SK-N-SH (cell line): ENCODE data around the gene NEUROD6. TPM values are rescaled to one million over a fixed set of nuclear protein-coding genes. Genes with fewer than 3 reads are reported as not detected.

Source experiments
- CTCF ChIA-PET: fragments of 300-600, 350-600 bp; formaldehyde crosslinking; extraction: SDS; loops from one replicate; lab custom pipeline; 2021; lab: Yijun Ruan, JAX
- POLR2A ChIA-PET: fragments of 350-600 bp; sonication (Branson Sonifier 250); formaldehyde crosslinking; extraction: SDS; loops from one replicate; lab custom pipeline; 2020; ENCODE audit warnings: antibody characterized with exemption, inconsistent platforms; lab: Yijun Ruan, JAX
- DNase-seq: peaks from one replicate; pipeline ENCODE4 v3.0.0; 2012
- H2AFZ ChIP-seq: fragments of 200-600 bp; sonication (generic); 2 replicates; pipeline ENCODE4 v1.8.1; 2016; ENCODE audit warnings: antibody characterized with exemption, mild to moderate bottlenecking, low read depth
- H3F3A ChIP-seq: fragments of 200-600 bp; sonication (generic); replicated peaks from 2 replicates; pipeline ENCODE3; 2016; ENCODE audit warnings: antibody characterized with exemption, mild to moderate bottlenecking; ENCODE audit not compliant: insufficient read depth
- H3K27ac ChIP-seq, 2 experiments: fragments of 200-500 bp in 1 of 2; fragments of 200-600 bp in 1 of 2; sonication (Bioruptor generic) in 1 of 2; sonication (generic), shearing (Covaris generic) in 1 of 2; 2 replicates each; pipeline versions ENCODE4 v1.5.1 to v1.6.1; 2014 to 2016; ENCODE audit warnings: low read depth in 2 of 2, inconsistent platforms in 1 of 2, low read length in 1 of 2, mild to moderate bottlenecking in 1 of 2, mixed read lengths in 1 of 2
- H3K27me3 ChIP-seq: fragments of 200-600 bp; sonication (generic), shearing (Covaris generic); 2 replicates; pipeline ENCODE4 v1.6.1; 2016; ENCODE audit warnings: mixed run types; ENCODE audit not compliant: insufficient read depth
- H3K36me3 ChIP-seq, 2 experiments: fragments of 200-500 bp in 1 of 2; fragments of 200-600 bp in 1 of 2; sonication (Bioruptor generic) in 1 of 2; sonication (generic) in 1 of 2; replicated peaks in 1 of 2; 2 replicates each; pipeline versions ENCODE3 to v1.5.1; 2014 to 2016; ENCODE audit warnings: low read length in 1 of 2, mild to moderate bottlenecking in 1 of 2; ENCODE audit not compliant: insufficient read depth in 2 of 2, control insufficient read depth in 1 of 2
- H3K4me1 ChIP-seq, 2 experiments: fragments of 200-500 bp in 1 of 2; fragments of 200-600 bp in 1 of 2; sonication (Bioruptor generic) in 1 of 2; sonication (generic), shearing (Covaris generic) in 1 of 2; 2 replicates each; pipeline versions ENCODE4 v1.5.1 to v1.6.1; 2014 to 2016; ENCODE audit warnings: low read depth in 1 of 2, low read length in 1 of 2, mixed run types in 1 of 2; ENCODE audit not compliant: insufficient read depth in 2 of 2, control insufficient read depth in 1 of 2
- H3K4me2 ChIP-seq: fragments of 200-600 bp; sonication (generic), shearing (Covaris generic); 2 replicates; pipeline ENCODE4 v1.6.1; 2017; ENCODE audit warnings: mixed run types
- H3K4me3 ChIP-seq, 2 experiments: fragments of 200-500 bp in 1 of 2; fragments of 200-600 bp in 1 of 2; sonication (Bioruptor generic) in 1 of 2; sonication (generic), shearing (Covaris generic) in 1 of 2; 2 replicates each; pipeline versions ENCODE4 v1.5.1 to v1.8.1; 2014 to 2016; ENCODE audit warnings: low read depth in 2 of 2, inconsistent platforms in 1 of 2, low read length in 1 of 2, mild to moderate bottlenecking in 1 of 2, mixed read lengths in 1 of 2, moderate library complexity in 1 of 2
- H3K79me2 ChIP-seq: fragments of 200-600 bp; sonication (generic); 2 replicates; pipeline ENCODE4 v1.8.1; 2017; ENCODE audit warnings: mild to moderate bottlenecking; ENCODE audit not compliant: insufficient read depth
- H3K9ac ChIP-seq: fragments of 200-600 bp; sonication (generic); 2 replicates; pipeline ENCODE4 v1.6.1; 2017; ENCODE audit warnings: mixed run types
- H3K9me2 ChIP-seq: fragments of 200-600 bp; sonication (generic); 2 replicates; pipeline ENCODE4 v1.6.1; 2017; ENCODE audit warnings: mixed run types
- H3K9me3 ChIP-seq: fragments of 200-600 bp; sonication (generic); 2 replicates; pipeline ENCODE4 v1.6.1; 2017; ENCODE audit warnings: mixed run types, mild to moderate bottlenecking, moderate library complexity
- H4K20me1 ChIP-seq: fragments of 200-600 bp; sonication (generic); 2 replicates; pipeline ENCODE4 v1.6.1; 2017; ENCODE audit warnings: mild to moderate bottlenecking, mixed run types; ENCODE audit not compliant: insufficient read depth
- CHD2 ChIP-seq: fragments of 150-350 bp; IDR thresholded peaks from 2 replicates; pipeline ENCODE4 v1.6.1; 2018; ENCODE audit warnings: low read length; ENCODE audit not compliant: partially characterized antibody
- ELF1 ChIP-seq: IDR thresholded peaks from 2 replicates; pipeline ENCODE4 v1.4.0; 2012
- FOXM1 ChIP-seq: IDR thresholded peaks from 2 replicates; pipeline ENCODE4 v1.4.0; 2012; ENCODE audit warnings: low read depth, mild to moderate bottlenecking
- JUND ChIP-seq: IDR thresholded peaks from 2 replicates; pipeline ENCODE4 v1.4.0; 2012
- MXI1 ChIP-seq: IDR thresholded peaks from 2 replicates; pipeline ENCODE4 v1.6.1; 2012; ENCODE audit warnings: mild to moderate bottlenecking, low read depth, low read length, improper control_type of control experiment
- NRF1 ChIP-seq: IDR thresholded peaks from 2 replicates; pipeline ENCODE4 v1.6.1; 2012; ENCODE audit warnings: low read depth, mild to moderate bottlenecking, low read length
- PBX3 ChIP-seq: IDR thresholded peaks from 2 replicates; pipeline ENCODE4; 2012
- RXRA ChIP-seq: IDR thresholded peaks from 2 replicates; pipeline ENCODE4 v1.4.0; 2012; ENCODE audit warnings: low read depth, mild to moderate bottlenecking, borderline replicate concordance
- SIN3A ChIP-seq: IDR thresholded peaks from 2 replicates; pipeline ENCODE4 v1.6.1; 2012; ENCODE audit warnings: low read depth, mild to moderate bottlenecking, low read length, moderate library complexity, borderline replicate concordance
- YY1 ChIP-seq: IDR thresholded peaks from 2 replicates; pipeline ENCODE4 v1.4.0; 2012; ENCODE audit warnings: low read depth, mild to moderate bottlenecking
- WGBS: methylation state at CpG from one replicate; pipeline ENCODE4 v1.1.6; 2017; ENCODE audit warnings: low lambda C conversion rate; 5-methylcytosine and 5-hydroxymethylcytosine counted together
- polyA plus RNA-seq, 3 experiments: library from polyadenylated mRNA; depleted of rRNA; stranded (reverse); fragments of >200 nt; gene quantifications; 2 replicates each; pipeline ENCODE4 v1.2.3, GENCODE V29; 2012
- TF ChIP-seq, protein P1 (sequence below): IDR thresholded peaks from 2 replicates; pipeline ENCODE4 v1.6.1; 2012; ENCODE audit warnings: mild to moderate bottlenecking, low read depth, low read length, moderate library complexity
- TF ChIP-seq, protein P2 (sequence below): fragments of 200-600 bp; sonication (generic); IDR thresholded peaks from 2 replicates; pipeline ENCODE4 v1.6.1; 2017; ENCODE audit warnings: antibody characterized with exemption, mild to moderate bottlenecking, moderate library complexity
- TF ChIP-seq, protein P3 (sequence below): fragments of 150-350 bp; IDR thresholded peaks from 2 replicates; pipeline ENCODE4 v1.6.1; 2016; ENCODE audit warnings: mild to moderate bottlenecking, low read depth, low read length

Gene NEUROD6
- not detected in 2 replicates for polyA plus RNA-seq (2012; rRNA removed)
- polyA plus RNA-seq (2012; cell fraction: cytosol; rRNA removed), result not detected in 2 replicates
- not detected in 2 replicates for polyA plus RNA-seq (2012; cell fraction: nucleus; rRNA removed)

DNA sequence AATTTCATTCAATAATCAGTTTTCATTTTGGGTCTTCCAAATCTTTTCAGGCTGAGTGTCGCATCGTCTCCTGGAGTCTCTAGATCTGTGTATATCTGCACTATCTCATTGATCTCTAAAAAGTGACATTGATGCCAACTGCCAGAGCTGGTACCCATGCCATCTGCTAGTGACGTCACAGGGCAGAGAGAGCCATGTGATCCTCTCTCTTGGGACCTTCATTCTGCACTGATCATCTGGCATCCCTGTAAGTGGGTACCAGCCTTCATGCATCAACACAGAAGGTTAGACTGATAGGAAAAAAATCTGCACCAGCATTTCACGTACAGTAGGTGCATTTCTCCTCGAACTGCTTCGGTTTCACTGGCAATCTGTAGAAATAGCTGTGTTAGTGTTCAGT, at the start of gene NEUROD6:
TSS of gene NEUROD6 (minus strand) at position 124 of the 400 bp plus-strand sequence. CDS start 1,458 bp downstream, outside the sequence.
- no peaks in the 10 kb centered on the region for H3K9me3 ChIP-seq
- CTCF ChIA-PET, result interaction anchor here (1.0 to 1.7 kb wide), 4 partner anchors 18 to 206 kb away, joined by 3 to 6 read pairs (median 4); no protein-coding TSS in a partner anchor
- H3K4me2 ChIP-seq, result no peak within 1 kb of the TSS
- no peaks in the 10 kb centered on the region for H3K36me3 ChIP-seq
- no peak within 1 kb of the TSS for H3K4me3 ChIP-seq
- 5% methylated on average over 6 of the region's 6 CpGs for WGBS
- no peaks in the 10 kb centered on the region for H3F3A ChIP-seq
- H4K20me1 ChIP-seq, result no peaks in the 10 kb centered on the region
- H3K79me2 ChIP-seq, result no peaks in the 10 kb centered on the region
- H3K4me1 ChIP-seq, result no peaks in the 10 kb centered on the region; a peak in 1 of 4 replicates
- peaks cover 29% of the 10 kb centered on the region for H3K27me3 ChIP-seq
- no peak for DNase-seq
- POLR2A ChIA-PET, result no interaction called here
- no peaks in the 10 kb centered on the region for H3K9me2 ChIP-seq
- H2AFZ ChIP-seq, result no peak within 1 kb of the TSS
- no peak within 1 kb of the TSS for H3K9ac ChIP-seq
- TF ChIP-seq SIN3A (no peak), NRF1 (no peak)
- TF ChIP-seq, protein P1, sequence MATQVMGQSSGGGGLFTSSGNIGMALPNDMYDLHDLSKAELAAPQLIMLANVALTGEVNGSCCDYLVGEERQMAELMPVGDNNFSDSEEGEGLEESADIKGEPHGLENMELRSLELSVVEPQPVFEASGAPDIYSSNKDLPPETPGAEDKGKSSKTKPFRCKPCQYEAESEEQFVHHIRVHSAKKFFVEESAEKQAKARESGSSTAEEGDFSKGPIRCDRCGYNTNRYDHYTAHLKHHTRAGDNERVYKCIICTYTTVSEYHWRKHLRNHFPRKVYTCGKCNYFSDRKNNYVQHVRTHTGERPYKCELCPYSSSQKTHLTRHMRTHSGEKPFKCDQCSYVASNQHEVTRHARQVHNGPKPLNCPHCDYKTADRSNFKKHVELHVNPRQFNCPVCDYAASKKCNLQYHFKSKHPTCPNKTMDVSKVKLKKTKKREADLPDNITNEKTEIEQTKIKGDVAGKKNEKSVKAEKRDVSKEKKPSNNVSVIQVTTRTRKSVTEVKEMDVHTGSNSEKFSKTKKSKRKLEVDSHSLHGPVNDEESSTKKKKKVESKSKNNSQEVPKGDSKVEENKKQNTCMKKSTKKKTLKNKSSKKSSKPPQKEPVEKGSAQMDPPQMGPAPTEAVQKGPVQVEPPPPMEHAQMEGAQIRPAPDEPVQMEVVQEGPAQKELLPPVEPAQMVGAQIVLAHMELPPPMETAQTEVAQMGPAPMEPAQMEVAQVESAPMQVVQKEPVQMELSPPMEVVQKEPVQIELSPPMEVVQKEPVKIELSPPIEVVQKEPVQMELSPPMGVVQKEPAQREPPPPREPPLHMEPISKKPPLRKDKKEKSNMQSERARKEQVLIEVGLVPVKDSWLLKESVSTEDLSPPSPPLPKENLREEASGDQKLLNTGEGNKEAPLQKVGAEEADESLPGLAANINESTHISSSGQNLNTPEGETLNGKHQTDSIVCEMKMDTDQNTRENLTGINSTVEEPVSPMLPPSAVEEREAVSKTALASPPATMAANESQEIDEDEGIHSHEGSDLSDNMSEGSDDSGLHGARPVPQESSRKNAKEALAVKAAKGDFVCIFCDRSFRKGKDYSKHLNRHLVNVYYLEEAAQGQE, result no peak
- TF ChIP-seq, protein P2, sequence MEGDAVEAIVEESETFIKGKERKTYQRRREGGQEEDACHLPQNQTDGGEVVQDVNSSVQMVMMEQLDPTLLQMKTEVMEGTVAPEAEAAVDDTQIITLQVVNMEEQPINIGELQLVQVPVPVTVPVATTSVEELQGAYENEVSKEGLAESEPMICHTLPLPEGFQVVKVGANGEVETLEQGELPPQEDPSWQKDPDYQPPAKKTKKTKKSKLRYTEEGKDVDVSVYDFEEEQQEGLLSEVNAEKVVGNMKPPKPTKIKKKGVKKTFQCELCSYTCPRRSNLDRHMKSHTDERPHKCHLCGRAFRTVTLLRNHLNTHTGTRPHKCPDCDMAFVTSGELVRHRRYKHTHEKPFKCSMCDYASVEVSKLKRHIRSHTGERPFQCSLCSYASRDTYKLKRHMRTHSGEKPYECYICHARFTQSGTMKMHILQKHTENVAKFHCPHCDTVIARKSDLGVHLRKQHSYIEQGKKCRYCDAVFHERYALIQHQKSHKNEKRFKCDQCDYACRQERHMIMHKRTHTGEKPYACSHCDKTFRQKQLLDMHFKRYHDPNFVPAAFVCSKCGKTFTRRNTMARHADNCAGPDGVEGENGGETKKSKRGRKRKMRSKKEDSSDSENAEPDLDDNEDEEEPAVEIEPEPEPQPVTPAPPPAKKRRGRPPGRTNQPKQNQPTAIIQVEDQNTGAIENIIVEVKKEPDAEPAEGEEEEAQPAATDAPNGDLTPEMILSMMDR, result no peak
- TF ChIP-seq, protein P3, sequence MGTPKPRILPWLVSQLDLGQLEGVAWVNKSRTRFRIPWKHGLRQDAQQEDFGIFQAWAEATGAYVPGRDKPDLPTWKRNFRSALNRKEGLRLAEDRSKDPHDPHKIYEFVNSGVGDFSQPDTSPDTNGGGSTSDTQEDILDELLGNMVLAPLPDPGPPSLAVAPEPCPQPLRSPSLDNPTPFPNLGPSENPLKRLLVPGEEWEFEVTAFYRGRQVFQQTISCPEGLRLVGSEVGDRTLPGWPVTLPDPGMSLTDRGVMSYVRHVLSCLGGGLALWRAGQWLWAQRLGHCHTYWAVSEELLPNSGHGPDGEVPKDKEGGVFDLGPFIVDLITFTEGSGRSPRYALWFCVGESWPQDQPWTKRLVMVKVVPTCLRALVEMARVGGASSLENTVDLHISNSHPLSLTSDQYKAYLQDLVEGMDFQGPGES, result no peak
- no peak within 1 kb of the TSS for H3K27ac ChIP-seq

- ChIA-PET CTCF (interaction anchor here (2.2 to 3.8 kb wide), 2 partner anchors 11 to 59 kb away, joined by 9 to 17 read pairs; no protein-coding TSS in a partner anchor), POLR2A (no interaction called here)
- H3K9me3 ChIP-seq, result no peaks in the 10 kb centered on the region
- H3K4me2 ChIP-seq, result no peak overlapping the region
- H3K27me3 ChIP-seq, result no peaks in the 10 kb centered on the region
- no peak overlapping the region for H3K4me3 ChIP-seq
- H3K27ac ChIP-seq, result no peak overlapping the region
- H3K9ac ChIP-seq, result no peak overlapping the region
- no peaks in the 10 kb centered on the region for H4K20me1 ChIP-seq
- no peaks in the 10 kb centered on the region for H3K36me3 ChIP-seq
- H3F3A ChIP-seq, result peaks cover 13% of the 10 kb centered on the region
- H3K79me2 ChIP-seq, result no peaks in the 10 kb centered on the region
- H3K9me2 ChIP-seq, result no peaks in the 10 kb centered on the region
- 6% methylated on average over 4 of the region's 4 CpGs for WGBS
- no peaks in the 10 kb centered on the region for H3K4me1 ChIP-seq
- DNase-seq, result no peak
- H2AFZ ChIP-seq, result no peak overlapping the region
- TF ChIP-seq MXI1, result no peak
- TF ChIP-seq ELF1, result no peak
- no peak for TF ChIP-seq CHD2
- TF ChIP-seq NRF1, result no peak
- no peak for TF ChIP-seq FOXM1
- no peak for TF ChIP-seq JUND
- no peak for TF ChIP-seq YY1
- no peak for TF ChIP-seq PBX3
- TF ChIP-seq RXRA, result no peak
These were observed 43.9 kb upstream of the NEUROD6 start for GRCh38 chr7:31384466-31384865.
